ENCODE results near the gene SLC26A11. TPM values are rescaled to one million over a fixed set of nuclear protein-coding genes. Genes with fewer than 3 reads are reported as not detected.
"Not testable (repeated sequence)": the region's sequence is repeated elsewhere in the genome, so short reads cannot be mapped to it uniquely, and the experiment has no call there.

The SLC26A11 gene
- total RNA-seq, 1 donor from 2014 or later = 7.2 TPM

DNA sequence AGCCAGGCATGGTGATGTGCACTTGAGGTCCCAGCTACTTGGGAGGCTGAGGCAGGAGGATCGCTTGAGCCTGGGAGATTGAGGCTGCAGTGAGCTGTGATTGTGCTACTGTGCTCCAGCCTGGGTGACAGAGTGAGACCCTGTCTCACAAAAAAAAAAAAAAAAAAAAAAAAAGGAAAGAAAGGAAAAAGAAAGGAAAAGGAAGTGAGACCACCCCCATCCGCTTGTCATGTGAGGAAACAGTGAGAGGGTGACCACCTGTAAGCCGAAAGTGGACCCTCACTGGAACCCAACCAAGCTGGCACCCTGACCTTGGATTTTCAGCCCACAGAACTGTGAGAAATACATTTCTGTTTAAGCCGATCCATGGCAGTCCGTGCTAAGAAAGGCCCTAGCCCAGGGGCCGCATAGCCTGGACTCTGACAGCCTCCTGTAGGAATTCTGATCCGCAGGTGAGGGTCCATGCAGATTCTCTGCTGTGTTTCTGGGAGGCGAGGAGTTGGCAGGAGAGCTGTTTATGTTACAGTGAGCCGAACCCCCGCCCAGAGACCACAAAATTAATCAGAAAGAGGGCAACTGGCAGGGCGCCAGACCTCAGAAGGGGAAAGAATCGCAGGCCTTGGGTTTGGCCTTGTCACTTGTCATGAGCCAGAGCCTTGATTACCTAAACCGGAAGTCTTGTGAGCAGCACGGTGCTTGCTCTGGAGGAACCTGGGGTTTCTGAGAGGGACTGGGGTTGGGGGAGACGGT, 1.0 kb upstream of the SLC26A11 start:
- ATAC-seq = peak; percentile 58

DNA sequence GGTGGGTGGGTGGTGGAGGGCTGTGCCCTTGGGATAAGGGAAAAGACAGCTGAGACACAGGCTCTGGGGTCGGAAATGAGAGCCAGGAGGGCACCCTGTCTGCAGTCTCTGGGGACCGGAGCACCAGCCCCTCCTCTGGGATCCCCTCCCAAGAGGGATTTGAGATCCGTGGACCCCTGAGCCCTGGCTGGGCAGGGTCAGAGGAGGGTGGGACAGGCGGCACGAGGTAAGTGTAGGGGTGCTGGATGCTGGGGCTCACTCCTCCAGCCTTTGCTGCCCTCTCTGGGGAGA, 519 bp upstream of the SLC26A11 start:
- peak; percentile 34 for ATAC-seq

DNA sequence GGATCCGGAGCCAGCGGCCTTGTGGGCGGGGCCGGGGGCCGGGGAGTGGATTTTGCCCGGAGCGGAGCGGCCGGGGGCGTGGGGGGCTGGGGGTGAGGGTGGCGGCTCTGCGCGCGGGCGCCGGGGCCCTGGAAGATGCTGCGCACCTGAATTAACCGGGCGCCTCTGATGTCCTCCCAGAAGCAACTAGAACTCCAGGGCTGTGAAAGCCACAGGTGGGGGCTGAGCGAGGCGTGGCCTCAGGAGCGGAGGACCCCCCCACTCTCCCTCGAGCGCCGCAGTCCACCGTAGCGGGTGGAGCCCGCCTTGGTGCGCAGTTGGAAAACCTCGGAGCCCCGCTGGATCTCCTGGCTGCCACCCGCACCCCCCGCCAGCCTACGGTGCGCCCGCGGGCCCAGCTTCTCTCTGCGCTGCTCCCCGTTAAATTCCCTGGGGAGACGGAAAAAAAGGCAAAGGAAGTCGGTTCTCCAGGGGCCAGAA, 549 bp downstream of the SLC26A11 start:
- ATAC-seq = peak; percentile 9

DNA sequence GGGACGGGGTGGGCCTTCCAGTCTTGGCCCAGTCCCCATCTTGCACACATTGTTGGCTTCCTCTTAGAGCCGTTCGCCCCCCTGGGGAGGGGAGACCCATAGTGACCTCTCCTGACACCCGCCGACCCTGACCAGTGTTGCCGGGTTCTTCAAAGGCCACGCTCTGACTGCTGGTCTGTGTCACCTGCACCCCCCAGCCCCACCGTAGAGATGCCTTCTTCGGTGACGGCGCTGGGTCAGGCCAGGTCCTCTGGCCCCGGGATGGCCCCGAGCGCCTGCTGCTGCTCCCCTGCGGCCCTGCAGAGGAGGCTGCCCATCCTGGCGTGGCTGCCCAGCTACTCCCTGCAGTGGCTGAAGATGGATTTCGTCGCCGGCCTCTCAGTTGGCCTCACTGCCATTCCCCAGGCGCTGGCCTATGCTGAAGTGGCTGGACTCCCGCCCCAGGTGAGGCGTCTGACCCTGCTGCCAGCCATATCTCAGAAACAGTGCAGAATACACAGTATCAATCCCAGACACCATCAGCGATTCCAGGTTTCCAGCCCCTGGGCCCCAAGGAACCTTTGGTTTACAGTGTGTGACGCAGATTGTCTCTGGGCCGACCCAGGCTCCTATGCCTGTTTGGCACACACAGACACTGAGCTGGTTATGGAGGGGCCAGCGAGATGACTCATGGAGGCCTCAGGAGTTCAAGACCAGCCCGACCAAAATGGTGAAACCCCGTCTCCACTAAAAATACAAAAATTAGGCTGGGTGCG, 1.3 kb downstream of the SLC26A11 start:
- no peak for ATAC-seq

DNA sequence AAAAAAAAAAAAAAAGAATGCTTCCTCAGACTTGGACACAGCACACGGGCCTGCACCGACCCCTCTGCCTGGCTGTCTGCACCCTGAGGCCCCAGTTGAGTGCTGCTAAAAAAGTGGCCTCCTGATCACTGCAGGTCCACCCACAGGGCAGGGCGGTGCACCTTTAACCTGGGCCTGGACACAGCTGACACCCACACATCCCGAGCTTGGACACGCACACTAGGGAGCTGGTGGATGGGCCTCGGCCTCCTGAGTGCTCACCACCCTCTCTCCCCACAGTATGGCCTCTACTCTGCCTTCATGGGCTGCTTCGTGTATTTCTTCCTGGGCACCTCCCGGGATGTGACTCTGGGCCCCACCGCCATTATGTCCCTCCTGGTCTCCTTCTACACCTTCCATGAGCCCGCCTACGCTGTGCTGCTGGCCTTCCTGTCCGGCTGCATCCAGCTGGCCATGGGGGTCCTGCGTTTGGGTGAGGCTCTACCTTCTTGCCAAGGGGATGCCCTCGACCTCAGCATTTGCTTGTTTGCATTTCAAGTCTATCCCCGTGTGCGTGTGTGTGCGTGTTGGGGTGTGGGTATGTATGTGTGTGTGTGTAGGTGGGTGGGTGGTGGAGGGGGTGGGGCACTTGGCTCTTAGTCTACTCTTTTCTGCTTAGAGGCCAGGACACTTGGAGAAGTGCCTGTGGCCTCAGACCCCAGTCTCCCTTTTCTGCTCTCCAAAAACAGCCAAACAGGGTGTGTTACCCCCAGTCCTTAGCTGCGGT, 2.3 kb downstream of the SLC26A11 start:
- ATAC-seq = no peak

DNA sequence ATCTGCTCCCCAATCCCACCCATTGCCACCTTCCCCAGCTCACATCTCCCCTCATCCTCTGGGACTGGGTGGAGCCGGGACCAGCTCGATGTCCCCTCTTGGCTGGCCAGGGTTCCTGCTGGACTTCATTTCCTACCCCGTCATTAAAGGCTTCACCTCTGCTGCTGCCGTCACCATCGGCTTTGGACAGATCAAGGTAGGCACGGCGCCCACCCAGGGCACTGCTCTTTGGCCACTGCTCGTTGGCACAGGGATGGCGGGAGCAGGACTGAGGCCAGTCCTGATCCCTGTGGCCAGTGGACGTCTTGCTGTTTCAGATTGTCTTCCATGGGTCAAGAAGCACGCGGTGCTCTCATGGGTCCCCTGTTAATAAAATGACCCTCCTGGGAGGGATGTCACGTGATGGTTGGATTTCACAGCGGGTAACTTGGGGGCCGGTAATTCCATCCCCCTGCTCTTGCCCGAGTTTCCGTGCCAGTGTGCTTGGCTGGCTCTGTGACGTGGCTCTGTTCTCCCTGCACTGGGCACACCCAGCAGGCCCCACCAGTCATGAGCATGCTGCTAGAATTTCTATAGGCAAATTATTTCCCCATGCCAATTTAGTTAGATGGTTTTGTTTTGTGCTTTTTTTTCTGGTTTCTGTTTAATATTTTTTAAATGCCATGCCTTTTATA, 3.1 kb downstream of the SLC26A11 start:
- no peak for ATAC-seq

DNA sequence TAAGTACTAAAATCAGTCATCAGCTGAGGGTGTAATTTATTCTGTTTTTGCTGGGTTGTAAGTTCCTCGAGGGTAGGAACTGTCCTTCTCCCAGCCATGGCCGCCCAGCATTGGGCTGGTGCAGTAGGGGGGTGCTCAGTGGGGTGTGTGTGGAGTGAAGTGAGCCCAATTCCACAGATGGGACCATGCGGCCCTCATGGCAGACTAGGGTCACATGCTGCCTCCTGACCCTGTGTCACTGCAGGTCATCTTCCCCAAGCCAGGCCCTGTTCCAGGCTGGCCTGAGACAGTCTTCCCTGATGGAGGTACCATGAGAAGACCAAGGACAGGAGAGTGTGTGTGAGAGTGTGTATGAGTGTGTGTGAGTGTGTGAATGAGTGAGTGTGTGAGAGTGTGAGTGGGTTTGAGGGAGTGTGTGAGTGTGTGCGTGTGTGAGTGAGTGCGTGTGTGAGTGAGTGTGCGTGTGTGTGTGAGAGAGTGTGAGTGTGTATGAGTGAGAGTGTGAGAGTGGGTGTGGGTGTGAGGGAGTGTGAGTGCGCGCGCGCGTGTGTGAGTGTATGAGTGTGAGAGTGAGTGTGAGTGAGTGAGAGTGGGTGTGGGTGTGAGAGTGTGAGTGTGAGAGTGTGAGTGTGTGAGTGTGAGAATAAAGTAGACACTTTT, 3.7 kb downstream of the SLC26A11 start:
- no peak for ATAC-seq

DNA sequence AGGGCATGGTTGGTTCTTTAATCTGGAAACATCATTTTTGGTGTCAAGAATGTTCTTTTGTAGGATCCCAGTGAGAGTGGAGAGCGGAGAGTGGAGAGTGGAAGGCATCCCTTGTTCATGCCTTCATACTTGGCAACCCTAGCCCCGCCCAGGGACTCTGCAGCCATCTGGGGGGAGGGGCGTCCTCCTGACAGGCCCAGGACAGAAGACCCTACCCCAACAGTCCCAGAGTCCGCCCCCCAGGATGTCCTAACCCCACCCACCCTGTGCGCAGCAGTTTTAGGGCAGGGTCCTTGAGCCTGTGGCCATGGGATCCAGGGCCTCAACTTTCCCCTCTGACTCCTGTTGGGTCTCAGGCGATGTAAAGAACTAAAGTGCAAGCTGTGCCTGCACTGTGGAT, 4.5 kb downstream of the SLC26A11 start:
- ATAC-seq = no peak

DNA sequence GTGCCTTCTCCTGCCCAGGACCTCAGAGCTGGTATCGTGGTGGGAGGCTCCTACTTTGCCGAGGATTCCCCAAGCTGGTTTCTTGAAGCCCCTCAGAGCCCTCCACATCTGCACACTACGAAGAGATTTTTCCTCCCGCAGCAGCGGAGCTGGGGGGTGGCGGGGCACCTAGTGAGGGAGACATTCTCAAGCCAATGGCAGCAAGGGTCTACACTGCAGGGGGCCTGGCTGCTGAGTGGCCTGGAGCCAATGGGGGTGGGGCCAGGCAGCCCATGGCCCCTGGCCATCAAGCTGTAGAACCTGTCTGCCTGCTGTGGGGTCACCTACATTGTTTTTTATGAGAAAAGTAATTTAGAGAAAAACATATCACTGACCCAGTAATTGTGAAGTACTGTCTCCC, 5.0 kb downstream of the SLC26A11 start:
- ATAC-seq = no peak

DNA sequence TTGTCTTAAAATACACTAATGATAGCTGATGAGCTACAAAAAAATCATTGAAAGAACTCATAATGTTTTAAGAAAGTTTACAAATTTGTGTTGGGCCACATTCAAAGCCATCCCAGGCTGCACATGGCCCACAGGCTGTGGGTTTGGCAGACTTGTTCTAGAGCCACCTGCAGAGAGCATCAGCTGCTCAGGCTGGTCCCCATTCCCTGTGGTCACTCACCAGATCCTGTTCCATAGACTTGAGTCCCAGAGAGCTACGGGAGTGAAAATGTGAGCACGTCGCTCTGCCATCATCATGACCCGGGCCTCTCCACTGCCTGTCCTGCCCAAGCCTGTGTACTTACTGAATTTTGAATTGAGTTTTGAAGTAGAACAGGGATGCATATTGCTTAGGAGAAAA, 6.9 kb downstream of the SLC26A11 start:
- no peak for ATAC-seq

DNA sequence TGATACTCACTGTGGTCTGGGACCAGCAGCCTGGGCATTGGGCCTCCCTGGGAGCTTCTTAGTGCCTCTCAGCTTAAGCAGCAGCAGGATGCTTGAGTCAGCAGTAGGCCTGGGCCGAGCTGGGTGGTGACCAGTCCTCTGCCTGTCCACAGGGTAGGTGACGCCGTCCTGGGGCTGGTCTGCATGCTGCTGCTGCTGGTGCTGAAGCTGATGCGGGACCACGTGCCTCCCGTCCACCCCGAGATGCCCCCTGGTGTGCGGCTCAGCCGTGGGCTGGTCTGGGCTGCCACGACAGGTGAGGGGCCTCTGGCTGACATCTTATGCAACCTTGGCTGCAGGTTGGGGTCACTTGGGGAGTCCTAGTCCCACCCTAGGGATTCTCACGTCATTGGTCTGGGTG, 7.4 kb downstream of the SLC26A11 start:
- ATAC-seq = no peak

DNA sequence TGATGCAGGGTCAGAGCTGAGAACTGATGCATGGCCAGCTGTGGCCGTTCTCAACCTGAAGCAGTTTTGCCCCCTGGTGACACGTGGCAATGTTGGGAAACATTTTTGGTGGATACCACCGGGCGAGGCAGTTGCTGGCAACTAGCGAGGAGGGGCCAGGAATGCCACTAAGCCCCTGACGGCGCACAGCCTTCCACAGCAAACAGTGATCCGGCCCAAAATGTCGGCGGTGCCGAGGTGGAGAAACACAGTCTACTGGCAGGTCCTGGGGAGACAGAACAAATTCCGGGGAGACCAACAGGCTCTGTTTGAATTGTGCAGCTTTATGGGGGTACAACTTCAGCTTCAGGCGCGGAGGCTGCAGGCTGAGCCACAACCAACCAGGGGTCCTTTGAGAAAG, 8.2 kb downstream of the SLC26A11 start:
- no peak for ATAC-seq

DNA sequence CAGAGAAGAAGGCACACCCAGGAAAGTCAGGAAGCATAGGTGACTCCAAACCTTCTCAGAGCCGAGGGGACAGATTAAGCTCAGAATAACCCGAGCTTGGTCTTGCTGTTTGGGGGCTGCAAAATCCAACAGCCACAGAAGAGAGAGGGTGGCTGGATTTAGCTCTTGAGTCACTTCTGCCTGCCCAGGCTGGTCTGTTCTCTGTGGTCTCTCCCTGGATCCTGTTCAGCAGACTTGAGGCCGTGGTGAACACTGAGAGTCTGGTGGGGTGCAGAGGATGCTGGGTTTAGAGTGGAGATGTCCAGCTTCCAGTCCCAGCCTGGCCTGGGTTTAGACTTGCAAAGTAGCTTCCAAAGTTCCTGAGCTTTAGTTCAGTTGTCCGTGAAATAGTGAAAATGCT, 8.8 kb downstream of the SLC26A11 start:
- ATAC-seq = no peak

DNA sequence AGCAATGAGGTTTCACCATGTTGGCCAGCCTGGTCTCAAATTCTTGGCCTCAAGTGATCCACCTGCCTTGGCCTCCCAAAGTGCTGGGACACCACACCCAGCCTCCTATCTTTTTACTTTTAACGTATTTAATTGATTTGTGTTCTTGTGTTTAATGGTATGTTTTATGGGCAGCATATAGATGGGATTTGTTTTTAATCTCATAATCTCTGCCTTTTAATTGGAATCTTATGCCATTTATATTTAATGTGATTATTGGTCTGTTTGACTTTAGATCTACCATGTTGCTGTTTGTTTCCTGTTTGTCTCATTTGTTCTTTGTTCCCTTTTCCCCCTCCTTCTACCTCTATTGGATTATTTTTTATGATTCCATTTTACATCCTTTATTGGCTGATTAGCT, 12.2 kb downstream of the SLC26A11 start:
- ATAC-seq = no peak

DNA sequence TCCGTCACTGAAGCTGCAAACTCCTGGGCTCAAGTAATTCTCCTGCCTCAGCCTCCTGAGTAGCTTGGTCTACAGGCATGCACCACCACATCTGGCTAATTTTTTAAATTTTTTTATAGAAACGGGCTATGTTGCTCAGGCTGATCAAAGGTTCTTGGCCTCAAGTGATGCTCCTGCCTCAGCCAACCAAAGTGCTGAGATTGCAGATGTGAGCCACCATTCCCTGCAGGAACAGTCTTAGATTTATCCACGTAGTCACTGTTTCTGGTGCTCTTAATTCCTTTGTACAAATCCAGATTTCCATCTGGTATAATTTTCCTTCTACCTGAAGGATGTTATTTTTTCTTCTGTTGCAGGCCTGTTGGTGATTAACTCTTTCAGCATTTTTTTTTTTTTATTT, 13.0 kb downstream of the SLC26A11 start:
- no peak for ATAC-seq

DNA sequence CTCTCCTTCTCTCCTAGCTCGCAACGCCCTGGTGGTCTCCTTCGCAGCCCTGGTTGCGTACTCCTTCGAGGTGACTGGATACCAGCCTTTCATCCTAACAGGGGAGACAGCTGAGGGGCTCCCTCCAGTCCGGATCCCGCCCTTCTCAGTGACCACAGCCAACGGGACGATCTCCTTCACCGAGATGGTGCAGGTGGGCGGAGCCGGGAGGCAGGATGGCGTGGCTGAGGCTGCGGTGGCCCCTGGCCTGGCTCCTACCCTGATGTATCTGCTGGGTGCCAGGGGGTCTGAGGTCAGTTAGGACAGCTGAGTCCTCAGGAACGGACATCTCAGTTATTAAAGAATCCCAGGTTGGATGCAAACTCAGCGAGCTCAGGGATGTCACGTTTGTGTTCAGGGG, 16.7 kb downstream of the SLC26A11 start:
- no peak for ATAC-seq

DNA sequence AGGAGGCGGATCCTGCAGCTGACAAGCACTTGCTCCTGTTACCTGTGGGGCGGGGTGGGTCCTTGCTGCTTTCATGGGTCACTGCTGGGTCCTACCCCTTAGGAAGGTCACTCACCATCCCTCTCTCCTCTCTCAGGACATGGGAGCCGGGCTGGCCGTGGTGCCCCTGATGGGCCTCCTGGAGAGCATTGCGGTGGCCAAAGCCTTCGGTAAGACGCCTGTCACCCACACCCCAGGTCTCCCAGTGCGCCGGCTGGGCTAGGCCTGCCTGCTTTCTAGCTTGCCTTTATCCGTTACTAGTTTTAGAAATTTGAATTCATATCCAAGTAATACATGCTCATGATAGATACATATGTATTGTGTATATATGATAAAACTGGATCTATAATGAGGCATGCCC, 17.2 kb downstream of the SLC26A11 start:
- ATAC-seq = no peak

DNA sequence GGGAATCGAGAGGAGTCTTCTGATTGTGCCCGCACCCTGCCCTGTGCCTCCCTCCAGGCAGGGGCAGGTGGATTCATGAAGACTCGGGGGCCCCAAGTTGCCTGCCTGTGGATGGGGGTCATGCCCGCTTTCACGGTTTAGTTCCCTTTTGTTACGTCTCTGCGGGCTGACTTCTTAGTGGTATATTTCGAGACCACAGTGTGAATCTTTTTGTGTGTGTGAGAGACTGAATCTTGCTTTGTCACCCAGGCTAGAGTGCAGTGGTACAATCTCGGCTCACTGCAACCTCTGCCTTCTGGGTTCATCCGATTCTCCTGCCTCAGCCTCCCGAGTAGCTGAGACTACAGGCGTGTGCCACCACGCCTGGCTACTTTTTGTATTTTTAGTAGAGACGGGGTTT, 22.3 kb downstream of the SLC26A11 start:
- ATAC-seq = no peak

DNA sequence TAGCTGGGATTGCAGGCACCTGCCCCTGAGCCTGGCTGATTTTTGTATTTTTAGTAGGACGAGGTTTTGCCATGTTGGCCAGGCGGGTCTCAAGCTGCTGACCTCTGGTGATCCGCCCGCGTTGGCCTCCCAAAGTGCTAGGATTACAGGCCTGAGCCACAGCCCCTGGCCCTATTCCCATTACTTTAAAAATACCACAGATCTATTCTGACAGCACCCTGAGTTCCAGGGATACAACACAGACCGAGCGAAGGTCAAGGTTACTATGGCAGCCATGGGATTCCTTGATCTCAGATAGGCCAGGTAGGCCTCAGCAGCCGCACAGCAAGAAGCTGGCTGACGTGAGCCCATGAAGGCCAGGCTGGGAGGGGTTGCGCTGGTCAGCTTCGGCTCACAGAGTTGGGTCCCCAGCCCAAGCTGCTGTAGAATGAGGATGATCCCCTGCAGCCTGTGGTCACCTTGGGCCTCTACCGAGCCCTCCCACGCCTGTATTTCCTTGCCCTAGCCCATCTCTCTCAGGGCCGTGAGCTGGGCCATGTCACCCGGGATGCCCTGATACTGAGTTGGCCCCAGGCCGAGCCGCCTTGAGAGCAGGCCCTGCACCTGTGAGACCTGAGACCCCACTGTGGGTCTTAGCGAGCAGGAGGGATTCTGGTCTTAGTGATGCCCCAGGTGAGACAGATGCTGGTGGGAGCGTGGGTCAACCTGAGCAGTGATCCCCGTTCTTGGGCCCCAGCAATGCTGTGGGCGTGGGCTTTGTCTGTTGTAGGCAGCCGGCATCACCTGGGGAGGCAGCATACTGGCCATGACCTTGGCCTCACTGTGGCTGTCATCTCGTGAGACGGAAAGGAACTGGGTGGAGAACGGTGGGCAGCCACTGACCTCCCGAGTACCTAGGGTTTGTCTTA, 23.6 kb downstream of the SLC26A11 start:
- ATAC-seq = no peak

DNA sequence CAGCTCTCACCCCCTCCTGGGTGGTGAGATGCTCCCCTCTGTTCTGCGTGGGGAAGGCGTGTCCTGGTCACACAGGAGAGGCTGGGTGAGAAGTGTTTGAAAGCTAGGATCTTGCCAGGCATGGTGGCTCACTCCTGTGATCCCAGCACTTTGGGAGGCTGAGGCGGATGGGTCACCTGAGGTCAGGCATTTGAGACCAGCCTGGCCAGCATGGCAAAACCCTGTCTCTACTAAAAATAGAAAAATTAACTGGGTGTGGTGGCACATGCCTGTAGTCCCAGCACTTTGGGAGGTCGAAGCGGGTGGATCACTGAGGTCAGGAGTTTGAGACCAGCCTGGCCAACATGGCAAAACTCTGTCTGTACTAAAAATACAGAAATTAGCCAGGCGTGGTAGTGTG, 24.2 kb downstream of the SLC26A11 start:
- ATAC-seq = not testable (repeated sequence)

DNA sequence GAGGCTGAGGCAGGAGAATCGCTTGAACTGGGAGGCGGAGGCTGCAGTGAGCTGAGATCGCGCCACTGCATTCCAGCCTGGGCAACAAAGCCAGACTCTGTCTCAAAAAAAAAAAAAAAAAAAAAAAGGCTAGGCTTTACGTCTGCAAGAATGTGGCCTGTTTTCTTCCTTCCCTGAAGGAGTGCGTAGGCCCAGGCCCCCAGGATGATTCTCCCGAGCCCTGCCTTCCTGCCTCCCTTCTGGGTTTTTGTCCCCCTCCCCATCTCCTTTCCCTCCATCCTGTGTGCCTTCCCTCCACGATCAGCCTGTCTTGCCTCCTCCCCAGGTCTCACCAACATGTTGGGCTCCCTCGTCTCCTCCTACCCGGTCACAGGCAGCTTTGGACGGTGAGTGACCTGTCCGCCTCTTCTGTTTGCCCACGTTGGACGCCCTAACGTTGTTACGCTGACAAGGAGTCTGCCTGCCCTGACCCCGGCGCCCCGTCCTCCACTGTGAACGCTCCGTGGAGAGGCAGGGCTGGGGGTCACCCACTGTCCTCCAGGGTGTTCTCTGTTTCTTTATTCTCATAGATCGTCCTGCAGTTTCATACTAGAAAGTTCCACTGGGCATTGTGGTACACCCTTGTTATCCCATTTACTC, 24.8 kb downstream of the SLC26A11 start:
- no peak for ATAC-seq
